Esophagus squamous epithelium (tissue), 5 donors: Measurements from ENCODE around the gene ADAP1. TPM values are rescaled to one million over a fixed set of nuclear protein-coding genes. Genes with fewer than 3 reads are reported as not detected.

Experiments
- DNase-seq: peaks from one replicate; lab custom pipeline; 2025; lab: John Stamatoyannopoulos, UW
- H3K27ac ChIP-seq, 4 donors: fragments of 200-600 bp; sonication (generic); one replicate each; pipeline ENCODE4 v1.5.1; 2016 to 2019; ENCODE audit warnings: mild to moderate bottlenecking in 1 of 4
- H3K27me3 ChIP-seq, 4 donors: fragments of 200-600 bp; sonication (generic); 1 replicate in 3 of 4; 2 replicates in 1 of 4; pipeline versions ENCODE4 v1.5.1 to v1.6.0; 2017 to 2021; ENCODE audit warnings: antibody characterized with exemption in 1 of 4
- H3K36me3 ChIP-seq, 3 donors: fragments of 200-600 bp; sonication (generic); one replicate each; pipeline ENCODE4 v1.5.1; 2016 to 2019
- H3K4me1 ChIP-seq, 3 donors: fragments of 200-600 bp; sonication (generic); one replicate each; pipeline ENCODE4 v1.5.1; 2017 to 2019
- H3K4me3 ChIP-seq, 4 donors: fragments of 200-600 bp; sonication (generic); 1 replicate in 3 of 4; 2 replicates in 1 of 4; pipeline ENCODE4 v1.5.1; 2016 to 2019; ENCODE audit warnings: mild to moderate bottlenecking in 2 of 4, moderate library complexity in 1 of 4
- H3K9me3 ChIP-seq, 3 donors: fragments of 200-600 bp; sonication (generic); one replicate each; pipeline ENCODE4 v1.5.1; 2016 to 2019
- POLR2A ChIP-seq, 4 donors: fragments of 450-650 bp; IDR thresholded peaks; one replicate each; pipeline ENCODE4 v1.6.1; 2017; ENCODE audit warnings: antibody characterized with exemption in 4 of 4, mild to moderate bottlenecking in 4 of 4, moderate library complexity in 3 of 4
- WGBS, 2 donors: methylation state at CpG; one replicate each; pipeline ENCODE4 v1.1.5; 2018; 5-methylcytosine and 5-hydroxymethylcytosine counted together
- intact Hi-C: fragments of 100-400 bp; cut with DNase I; formaldehyde crosslinking; loops from one replicate; pipeline ENCODE4 v1.15.0; 2022
- total RNA-seq, 4 donors: library from RNA; depleted of rRNA; stranded (reverse); fragments of >200 nt; gene quantifications; one replicate each; pipeline ENCODE4 v1.1.0, GENCODE V29; 2016
- TF ChIP-seq, protein P1 (sequence below), 6 experiments: fragments of 450-650 bp in 4 of 6; fragments of 200-600 bp in 2 of 6; sonication (generic) in 2 of 6; IDR thresholded peaks; one replicate each; pipeline ENCODE4 v1.5.1; 2016 to 2019; ENCODE audit warnings: antibody characterized with exemption in 6 of 6, mild to moderate bottlenecking in 4 of 6, moderate library complexity in 4 of 6
- donor health status: DM: yes; HTN: yes; CAD: no.

The ADAP1 gene
- total RNA-seq, 4 donors from 2014 or later = 6.0 to 13.7 (median 9.9) TPM

DNA sequence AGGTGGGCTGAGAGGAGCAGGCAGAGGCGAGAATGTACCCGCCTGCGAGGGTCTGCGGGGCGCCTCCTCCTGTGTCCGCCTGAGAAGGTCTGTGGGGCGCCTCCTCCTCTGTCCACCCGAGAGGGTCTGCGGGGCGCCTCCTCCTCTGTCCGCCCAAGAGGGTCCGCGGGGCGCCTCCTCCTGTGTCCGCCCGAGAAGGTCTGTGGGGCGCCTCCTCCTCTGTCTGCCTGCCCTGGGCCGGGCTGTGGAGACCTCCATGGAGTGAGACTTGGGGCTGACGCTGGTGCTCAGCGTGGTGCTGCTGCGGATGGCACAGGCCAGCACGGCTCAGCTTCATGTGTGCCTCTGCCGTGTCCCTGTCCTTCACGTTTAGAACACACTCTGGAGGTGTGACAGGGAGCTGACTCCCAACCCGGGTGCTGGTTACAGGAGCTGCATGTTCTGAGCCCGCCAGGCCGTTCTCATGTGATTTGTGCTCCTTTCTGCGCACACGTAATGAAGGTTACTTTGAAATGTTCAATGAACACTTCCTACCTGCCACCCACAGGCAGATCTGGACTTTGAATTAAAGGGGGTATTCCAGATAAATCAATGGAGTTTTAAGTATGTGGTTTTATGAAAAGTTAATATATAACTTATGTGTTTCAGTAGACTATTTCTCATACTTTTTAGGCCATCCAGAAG is 98.7 kb downstream of the ADAP1 start:
- TF ChIP-seq POLR2A (IDR thresholded peaks at IDR 0.05) = no peak
- TF ChIP-seq, protein P1, sequence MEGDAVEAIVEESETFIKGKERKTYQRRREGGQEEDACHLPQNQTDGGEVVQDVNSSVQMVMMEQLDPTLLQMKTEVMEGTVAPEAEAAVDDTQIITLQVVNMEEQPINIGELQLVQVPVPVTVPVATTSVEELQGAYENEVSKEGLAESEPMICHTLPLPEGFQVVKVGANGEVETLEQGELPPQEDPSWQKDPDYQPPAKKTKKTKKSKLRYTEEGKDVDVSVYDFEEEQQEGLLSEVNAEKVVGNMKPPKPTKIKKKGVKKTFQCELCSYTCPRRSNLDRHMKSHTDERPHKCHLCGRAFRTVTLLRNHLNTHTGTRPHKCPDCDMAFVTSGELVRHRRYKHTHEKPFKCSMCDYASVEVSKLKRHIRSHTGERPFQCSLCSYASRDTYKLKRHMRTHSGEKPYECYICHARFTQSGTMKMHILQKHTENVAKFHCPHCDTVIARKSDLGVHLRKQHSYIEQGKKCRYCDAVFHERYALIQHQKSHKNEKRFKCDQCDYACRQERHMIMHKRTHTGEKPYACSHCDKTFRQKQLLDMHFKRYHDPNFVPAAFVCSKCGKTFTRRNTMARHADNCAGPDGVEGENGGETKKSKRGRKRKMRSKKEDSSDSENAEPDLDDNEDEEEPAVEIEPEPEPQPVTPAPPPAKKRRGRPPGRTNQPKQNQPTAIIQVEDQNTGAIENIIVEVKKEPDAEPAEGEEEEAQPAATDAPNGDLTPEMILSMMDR (IDR thresholded peaks at IDR 0.05) = no peak
- no peaks in the 10 kb centered on the region for H3K4me1 ChIP-seq
- intact Hi-C loops = no loop called here
- WGBS, 2 donors = 94 to 100% methylated on average over 3 to 5 of the region's 29 CpGs
- H3K4me3 ChIP-seq = no peak overlapping the region
- no peak for DNase-seq
- no peaks in the 10 kb centered on the region for H3K9me3 ChIP-seq
- peaks cover 15 to 100% (median 52%) of the 10 kb centered on the region in 3 donors for H3K36me3 ChIP-seq
- no peak overlapping the region for H3K27ac ChIP-seq
- H3K27me3 ChIP-seq = no peaks in the 10 kb centered on the region

DNA sequence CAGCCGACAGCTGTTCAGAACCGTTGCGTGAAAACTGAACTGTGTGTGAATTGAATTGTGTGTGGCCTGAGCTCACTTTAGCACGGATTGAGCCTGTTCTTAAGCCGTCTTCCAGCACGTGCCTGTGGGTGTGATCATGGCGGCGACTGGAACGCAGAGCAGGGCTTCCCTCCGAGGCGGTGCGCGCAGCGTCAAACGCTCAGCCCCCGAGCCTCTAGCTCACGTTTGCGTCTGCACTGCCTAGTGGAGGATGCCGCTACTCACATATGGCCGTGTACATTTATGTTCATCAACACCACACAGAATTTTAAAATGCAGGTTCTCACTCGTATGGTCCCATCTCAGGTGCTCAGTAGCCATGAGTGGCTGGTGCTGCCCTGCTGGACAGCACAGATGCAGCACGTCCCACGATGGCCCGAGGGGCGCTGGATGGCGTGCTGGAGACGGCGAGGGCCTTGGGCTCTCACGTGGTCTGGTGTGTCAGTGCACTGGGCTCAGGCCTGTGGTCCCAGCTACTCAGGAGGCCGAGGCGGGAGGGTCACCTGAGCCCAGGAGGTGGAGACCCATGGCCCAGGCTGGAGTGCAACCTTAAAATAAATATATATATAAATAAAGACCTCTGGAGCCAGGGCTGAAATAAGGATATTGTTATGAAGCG is 100.2 kb downstream of the ADAP1 start:
- H3K27me3 ChIP-seq = no peaks in the 10 kb centered on the region
- no peaks in the 10 kb centered on the region for H3K9me3 ChIP-seq
- no peak for DNase-seq
- H3K36me3 ChIP-seq = peaks cover 8 to 100% (median 49%) of the 10 kb centered on the region in 3 donors
- whole genome bisulfite sequencing, 2 donors = 91% methylated on average over 12 to 25 of the region's 32 CpGs
- H3K4me3 ChIP-seq = no peak overlapping the region
- TF ChIP-seq, protein P1 (IDR thresholded peaks at IDR 0.05) = no peak
- TF ChIP-seq POLR2A (IDR thresholded peaks at IDR 0.05) = no peak
- H3K4me1 ChIP-seq = no peaks in the 10 kb centered on the region
- intact Hi-C loops = no loop called here
- H3K27ac ChIP-seq = no peak overlapping the region

DNA sequence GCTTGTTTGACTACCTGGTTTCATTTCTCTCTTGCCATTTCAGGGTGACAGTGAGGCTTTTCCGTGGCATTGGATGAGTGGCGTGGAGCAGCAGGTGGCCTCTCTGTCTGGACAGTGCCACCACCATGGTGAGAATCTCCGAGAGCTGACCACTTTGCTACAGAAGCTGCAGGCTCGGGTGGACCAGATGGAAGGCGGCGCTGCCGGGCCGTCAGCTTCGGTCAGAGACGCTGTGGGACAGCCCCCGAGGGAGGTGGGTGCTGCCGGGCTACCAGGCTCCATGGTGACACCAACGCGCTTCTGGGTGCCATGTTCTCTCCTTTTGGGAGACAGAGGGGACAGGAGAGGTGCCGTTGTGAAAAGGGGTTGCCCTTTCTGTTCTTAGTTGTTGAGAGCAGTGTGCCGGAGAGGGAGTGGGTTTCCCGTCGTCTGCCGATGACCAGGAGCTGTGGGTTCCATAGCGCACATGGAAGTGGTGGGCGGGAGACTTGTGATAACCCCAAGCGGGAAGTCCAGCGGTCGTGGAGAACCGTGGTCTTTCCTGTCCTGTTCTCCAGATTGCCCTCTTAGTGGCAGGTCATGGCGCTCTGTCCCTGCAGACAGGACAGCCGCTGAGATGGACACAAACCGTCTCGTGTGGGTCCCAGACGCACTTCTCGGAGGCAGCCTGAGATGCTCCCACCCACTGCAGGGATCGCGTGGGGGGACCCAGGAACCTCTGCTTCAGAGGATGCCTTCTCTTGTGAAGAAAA is 100.9 kb downstream of the ADAP1 start:
- Histone ChIP-seq H3K36me3 (peaks cover 8 to 100% (median 51%) of the 10 kb centered on the region in 3 donors), H3K9me3 (no peaks in the 10 kb centered on the region), H3K27me3 (no peaks in the 10 kb centered on the region), H3K27ac (no peak overlapping the region), H3K4me3 (no peak overlapping the region), H3K4me1 (no peaks in the 10 kb centered on the region)
- no peak for DNase-seq
- intact Hi-C loops = no loop called here
- TF ChIP-seq, protein P1 (IDR thresholded peaks at IDR 0.05) = no peak
- no peak for TF ChIP-seq POLR2A (IDR thresholded peaks at IDR 0.05)
- WGBS, 2 donors = 94% methylated on average over 3 of the region's 33 CpGs; no CpG with 5 or more reads in 1 of the 2 donors

DNA sequence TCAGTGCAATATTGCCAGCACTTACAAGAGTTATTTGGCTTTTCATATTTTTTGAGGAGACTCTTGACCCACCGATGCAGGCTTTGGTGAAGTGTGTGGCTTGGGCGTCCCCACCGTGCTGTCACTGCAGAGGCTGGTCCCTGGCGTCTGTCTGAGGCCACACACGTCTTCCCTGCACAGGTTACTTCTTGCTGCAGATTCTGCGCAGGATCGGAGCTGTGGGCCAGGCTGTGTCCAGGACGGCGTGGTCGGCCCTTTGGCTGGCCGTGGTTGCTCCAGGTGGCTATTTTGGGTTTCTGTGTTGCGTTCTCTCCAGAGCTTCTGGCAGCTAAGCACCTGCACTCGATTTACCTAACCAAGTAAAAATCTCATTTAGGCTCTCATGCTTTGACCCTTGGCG is 103.3 kb downstream of the ADAP1 start:
- 86 to 90% methylated on average over 14 of the region's 14 CpGs for WGBS, 2 donors
- H3K36me3 ChIP-seq = peaks cover under 1 to 98% (median 36%) of the 10 kb centered on the region in 3 donors

DNA sequence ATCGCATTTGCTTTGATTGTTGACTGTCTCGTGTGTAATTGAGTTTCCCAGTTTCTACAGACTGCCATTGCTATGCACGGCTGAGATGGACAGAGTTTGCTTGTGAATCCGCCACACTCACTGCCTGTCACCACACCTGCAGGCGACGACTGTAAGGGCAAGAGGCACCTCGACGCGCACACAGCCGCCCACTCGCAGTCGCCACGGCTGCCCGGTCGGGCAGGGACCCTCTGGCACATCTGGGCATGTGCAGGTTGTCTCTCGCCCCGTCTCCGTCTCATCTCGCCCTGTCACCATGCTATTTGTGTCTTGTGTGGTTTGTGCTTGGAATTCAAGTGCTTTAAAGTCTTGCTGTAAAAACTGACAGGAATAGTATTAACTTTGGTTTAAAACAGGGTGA is 104.7 kb downstream of the ADAP1 start:
- Histone ChIP-seq H3K27me3 (no peaks in the 10 kb centered on the region), H3K27ac (no peak overlapping the region), H3K9me3 (no peaks in the 10 kb centered on the region), H3K4me1 (no peaks in the 10 kb centered on the region), H3K36me3 (peaks cover 2 to 98% (median 31%) of the 10 kb centered on the region in 3 donors), H3K4me3 (no peak overlapping the region)
- intact Hi-C loops = no loop called here
- DNase-seq = no peak
- WGBS, 2 donors = 65 to 67% methylated on average over 14 to 15 of the region's 19 CpGs
- TF ChIP-seq, protein P1 (IDR thresholded peaks at IDR 0.05) = no peak
- no peak for TF ChIP-seq POLR2A (IDR thresholded peaks at IDR 0.05)

More for the DNA sequence above, 103.3 kb downstream of the ADAP1 start:
- intact Hi-C loops = no loop called here
- no peak for TF ChIP-seq POLR2A (IDR thresholded peaks at IDR 0.05)
- Histone ChIP-seq H3K27me3 (no peaks in the 10 kb centered on the region), H3K27ac (no peak overlapping the region), H3K4me1 (no peaks in the 10 kb centered on the region), H3K4me3 (no peak overlapping the region), H3K9me3 (no peaks in the 10 kb centered on the region)
- no peak for DNase-seq
